Thyroid gland (tissue), 4 donors: ENCODE measurements around the gene OBSL1.

Experiments
- CTCF ChIP-seq, 6 experiments: fragments of 200-600 bp in 3 of 6; fragments of 450-650 bp in 3 of 6; sonication (generic) in 3 of 6; IDR thresholded peaks; one replicate each; pipeline ENCODE4 v1.5.1; 2016 to 2019; ENCODE audit warnings: antibody characterized with exemption in 6 of 6, mild to moderate bottlenecking in 2 of 6, inconsistent platforms in 1 of 6, moderate library complexity in 1 of 6
- POLR2A ChIP-seq, 2 donors: fragments of 450-650 bp; IDR thresholded peaks; one replicate each; pipeline ENCODE4 v1.6.1; 2017; ENCODE audit warnings: antibody characterized with exemption in 2 of 2, mild to moderate bottlenecking in 2 of 2, moderate library complexity in 1 of 2

GRCh38 chr2:219553463-219553963 is 17.8 kb downstream of the OBSL1 start:
- TF ChIP-seq CTCF (IDR thresholded peaks at IDR 0.05): no peak
- TF ChIP-seq POLR2A (IDR thresholded peaks at IDR 0.05): no peak
